GM23338 (cell line): Measurements from ENCODE around the gene MBNL1. TPM values are rescaled to one million over a fixed set of nuclear protein-coding genes. Genes with fewer than 3 reads are reported as not detected.

Experiments used
- ATAC-seq: fragments of 200-7000 bp; cut with Tn5 transposase; 3 replicates; pipeline ENCODE4 v1.9.1; 2020
- DNase-seq: peaks from one replicate; pipeline ENCODE4 v3.0.0-alpha.2; 2015; ENCODE audit warnings: low spot score
- H2AFZ ChIP-seq: fragments of 200-600 bp; sonication (generic); 2 replicates; pipeline ENCODE4 v1.8.0; 2016; ENCODE audit warnings: antibody characterized with exemption, mild to moderate bottlenecking, moderate library complexity
- H3F3A ChIP-seq: fragments of 200-600 bp; sonication (generic); replicated peaks from 2 replicates; pipeline ENCODE4 v1.8.0; 2017; ENCODE audit warnings: antibody characterized with exemption, mixed run types, low read depth
- H3K27ac ChIP-seq: fragments of 200-600 bp; sonication (generic); 2 replicates; pipeline ENCODE4 v1.6.1; 2016; ENCODE audit warnings: low read depth
- H3K27me3 ChIP-seq: fragments of 200-600 bp; sonication (generic); 2 replicates; pipeline ENCODE4 v1.8.0; 2016; ENCODE audit warnings: mild to moderate bottlenecking, mixed run types, moderate library complexity; ENCODE audit not compliant: insufficient read depth
- H3K36me3 ChIP-seq: fragments of 200-600 bp; sonication (generic); 2 replicates; pipeline ENCODE4 v1.8.0; 2016; ENCODE audit warnings: mild to moderate bottlenecking; ENCODE audit not compliant: insufficient read depth
- H3K4me1 ChIP-seq: fragments of 200-600 bp; sonication (generic); 2 replicates; pipeline ENCODE4 v1.8.0; 2016; ENCODE audit warnings: mild to moderate bottlenecking, moderate library complexity; ENCODE audit not compliant: insufficient read depth
- H3K4me2 ChIP-seq: fragments of 200-600 bp; sonication (generic); 2 replicates; pipeline ENCODE4 v1.7.1; 2017; ENCODE audit warnings: mixed run types
- H3K4me3 ChIP-seq: fragments of 200-600 bp; sonication (generic); 2 replicates; pipeline ENCODE4 v1.6.1; 2016; ENCODE audit warnings: mixed run types
- H3K79me2 ChIP-seq: fragments of 200-600 bp; sonication (generic); replicated peaks from 2 replicates; pipeline ENCODE4 v1.8.0; 2017; ENCODE audit warnings: mild to moderate bottlenecking; ENCODE audit not compliant: insufficient read depth
- H3K9me2 ChIP-seq: fragments of 200-600 bp; sonication (generic); 2 replicates; pipeline ENCODE4 v1.8.0; 2017; ENCODE audit not compliant: insufficient read depth
- H4K20me1 ChIP-seq: fragments of 200-600 bp; sonication (generic); replicated peaks from 2 replicates; pipeline ENCODE4 v1.8.0; 2017; ENCODE audit warnings: mild to moderate bottlenecking; ENCODE audit not compliant: insufficient read depth
- H3K27ac Mint-ChIP-seq: 2 replicates; pipeline ENCODE4 v1.8.0; 2020; ENCODE audit warnings: inconsistent platforms, mild to moderate bottlenecking, moderate library complexity, mixed read lengths
- H3K27me3 Mint-ChIP-seq: 3 replicates; pipeline ENCODE4 v1.8.0; 2022; ENCODE audit warnings: low read depth, mild to moderate bottlenecking, moderate library complexity, mixed read lengths, inconsistent platforms; ENCODE audit not compliant: insufficient read depth, poor library complexity
- H3K36me3 Mint-ChIP-seq: 3 replicates; pipeline ENCODE4 v1.8.0; 2021; ENCODE audit warnings: low read depth, mild to moderate bottlenecking, inconsistent platforms, moderate library complexity, mixed read lengths
- H3K4me1 Mint-ChIP-seq: 3 replicates; pipeline ENCODE4 v1.8.0; 2020; ENCODE audit warnings: mild to moderate bottlenecking, inconsistent platforms, mixed read lengths
- H3K4me3 Mint-ChIP-seq: 3 replicates; pipeline ENCODE4 v1.8.0; 2021; ENCODE audit warnings: moderate library complexity, mild to moderate bottlenecking, inconsistent platforms, mixed read lengths
- H3K9me3 Mint-ChIP-seq: 3 replicates; pipeline ENCODE4 v1.8.0; 2020; ENCODE audit warnings: moderate library complexity, mild to moderate bottlenecking, inconsistent platforms, mixed read lengths
- CREB1 ChIP-seq: fragments of 250-450 bp; sonication (Bioruptor Pico); IDR thresholded peaks from 2 replicates; pipeline ENCODE4 v1.5.0; 2020; ENCODE audit warnings: low read depth, mild to moderate bottlenecking, moderate library complexity
- CTCF ChIP-seq, 2 experiments: fragments of 200-600 bp in 1 of 2; sonication (generic) in 1 of 2; conservative IDR thresholded peaks; 2 replicates each; pipeline versions ENCODE4 v1.5.1 to v1.6.1; 2016 to 2017; ENCODE audit warnings: antibody characterized with exemption in 2 of 2, low read depth in 2 of 2, mild to moderate bottlenecking in 2 of 2, moderate library complexity in 1 of 2
- EZH2phosphoT487 ChIP-seq: fragments of 200-600 bp; sonication (generic); IDR thresholded peaks from one replicate; pipeline ENCODE4 v1.8.1; 2018; ENCODE audit warnings: antibody characterized with exemption; ENCODE audit not compliant: unreplicated experiment
- NANOG ChIP-seq: IDR thresholded peaks from 2 replicates; pipeline ENCODE4 v1.6.1; 2016; ENCODE audit warnings: antibody characterized with exemption, borderline replicate concordance
- STAT1 ChIP-seq: IDR thresholded peaks from one replicate; pipeline ENCODE4 v1.6.1; 2016; ENCODE audit warnings: antibody characterized with exemption; ENCODE audit not compliant: unreplicated experiment
- ZNF114 ChIP-seq: fragments of 250-450 bp; sonication (Bioruptor Pico); IDR thresholded peaks from 2 replicates; pipeline ENCODE4 v1.5.0; 2020; ENCODE audit warnings: mild to moderate bottlenecking, moderate library complexity
- ZNF331 ChIP-seq: fragments of 250-450 bp; sonication (Bioruptor Pico); IDR thresholded peaks from 2 replicates; pipeline ENCODE4 v1.5.0; 2020; ENCODE audit warnings: low read depth, mild to moderate bottlenecking, moderate library complexity
- polyA plus RNA-seq: library from polyadenylated mRNA; unstranded; fragments of >200 nt; fragmentation: Nextera tagmentation; extraction: Ambion mirVana; gene quantifications from 2 replicates; pipeline ENCODE4 v1.2.1, GENCODE V29; 2016
- total RNA-seq: library from RNA; depleted of rRNA; stranded (reverse); fragments of >200 nt; shearing (Covaris generic); gene quantifications from 2 replicates; pipeline ENCODE4 v1.2.3, GENCODE V29; 2014
- TF ChIP-seq, protein P1 (sequence below): IDR thresholded peaks from 2 replicates; pipeline ENCODE4 v1.6.1; 2016; ENCODE audit warnings: antibody characterized with exemption
- TF ChIP-seq, protein P2 (sequence below): IDR thresholded peaks from one replicate; pipeline ENCODE4 v1.6.1; 2018; ENCODE audit warnings: antibody characterized with exemption; ENCODE audit not compliant: unreplicated experiment

The MBNL1 gene
- total and polyA plus RNA-seq, 2 experiments from 2014 or later = 9.4 to 23.2 TPM

DNA sequence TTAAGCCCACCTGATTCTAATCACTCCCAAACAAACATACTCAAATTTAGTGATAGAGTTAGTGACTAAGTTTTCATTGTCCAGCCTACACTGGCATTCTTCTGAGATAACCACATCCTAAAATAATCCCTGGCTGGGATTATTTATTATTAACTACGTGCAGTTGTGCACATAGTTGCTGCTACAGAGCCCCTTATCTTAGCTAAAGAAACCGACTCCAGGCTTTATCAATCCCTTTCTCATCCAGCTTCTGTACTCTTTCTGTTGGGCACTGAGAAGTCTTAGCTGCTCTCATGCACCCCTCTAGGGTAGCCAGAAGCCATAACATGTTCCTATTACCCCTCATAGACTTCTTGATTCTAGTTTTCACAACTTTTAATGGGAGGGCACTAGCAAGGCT is 208.7 kb downstream of the MBNL1 start:
- Histone ChIP-seq H3F3A (no peaks in the 10 kb centered on the region), H3K4me1 (no peaks in the 10 kb centered on the region), H3K79me2 (no peaks in the 10 kb centered on the region), H3K27ac (no peak overlapping the region), H3K4me2 (no peak overlapping the region), H2AFZ (no peak overlapping the region), H4K20me1 (no peaks in the 10 kb centered on the region), H3K27me3 (no peaks in the 10 kb centered on the region), H3K36me3 (no peaks in the 10 kb centered on the region), H3K9me2 (no peaks in the 10 kb centered on the region), H3K4me3 (no peak overlapping the region)
- ATAC-seq (no peak), DNase-seq (no peak)
- H3K27ac Mint-ChIP-seq = no peak overlapping the region
- H3K9me3 Mint-ChIP-seq = peaks cover 12% of the 10 kb centered on the region
- H3K4me1 Mint-ChIP-seq = no peaks in the 10 kb centered on the region
- no peaks in the 10 kb centered on the region for H3K27me3 Mint-ChIP-seq
- no peak overlapping the region for H3K4me3 Mint-ChIP-seq
- peaks cover 9% of the 10 kb centered on the region; the same call in 2 of the 3 replicates for H3K36me3 Mint-ChIP-seq
- TF ChIP-seq NANOG (no peak), EZH2phosphoT487 (no peak), ZNF114 (CRISPR knock-in tag) (no peak), STAT1 (no peak), CREB1 (CRISPR knock-in tag) (no peak), ZNF331 (CRISPR knock-in tag) (no peak), CTCF (conservative IDR thresholded peaks at IDR 0.05; ENCODE audit: low read depth in 2 of 2) (no peak)
- TF ChIP-seq, protein P1, sequence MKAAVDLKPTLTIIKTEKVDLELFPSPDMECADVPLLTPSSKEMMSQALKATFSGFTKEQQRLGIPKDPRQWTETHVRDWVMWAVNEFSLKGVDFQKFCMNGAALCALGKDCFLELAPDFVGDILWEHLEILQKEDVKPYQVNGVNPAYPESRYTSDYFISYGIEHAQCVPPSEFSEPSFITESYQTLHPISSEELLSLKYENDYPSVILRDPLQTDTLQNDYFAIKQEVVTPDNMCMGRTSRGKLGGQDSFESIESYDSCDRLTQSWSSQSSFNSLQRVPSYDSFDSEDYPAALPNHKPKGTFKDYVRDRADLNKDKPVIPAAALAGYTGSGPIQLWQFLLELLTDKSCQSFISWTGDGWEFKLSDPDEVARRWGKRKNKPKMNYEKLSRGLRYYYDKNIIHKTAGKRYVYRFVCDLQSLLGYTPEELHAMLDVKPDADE = no peak
- TF ChIP-seq, protein P2, sequence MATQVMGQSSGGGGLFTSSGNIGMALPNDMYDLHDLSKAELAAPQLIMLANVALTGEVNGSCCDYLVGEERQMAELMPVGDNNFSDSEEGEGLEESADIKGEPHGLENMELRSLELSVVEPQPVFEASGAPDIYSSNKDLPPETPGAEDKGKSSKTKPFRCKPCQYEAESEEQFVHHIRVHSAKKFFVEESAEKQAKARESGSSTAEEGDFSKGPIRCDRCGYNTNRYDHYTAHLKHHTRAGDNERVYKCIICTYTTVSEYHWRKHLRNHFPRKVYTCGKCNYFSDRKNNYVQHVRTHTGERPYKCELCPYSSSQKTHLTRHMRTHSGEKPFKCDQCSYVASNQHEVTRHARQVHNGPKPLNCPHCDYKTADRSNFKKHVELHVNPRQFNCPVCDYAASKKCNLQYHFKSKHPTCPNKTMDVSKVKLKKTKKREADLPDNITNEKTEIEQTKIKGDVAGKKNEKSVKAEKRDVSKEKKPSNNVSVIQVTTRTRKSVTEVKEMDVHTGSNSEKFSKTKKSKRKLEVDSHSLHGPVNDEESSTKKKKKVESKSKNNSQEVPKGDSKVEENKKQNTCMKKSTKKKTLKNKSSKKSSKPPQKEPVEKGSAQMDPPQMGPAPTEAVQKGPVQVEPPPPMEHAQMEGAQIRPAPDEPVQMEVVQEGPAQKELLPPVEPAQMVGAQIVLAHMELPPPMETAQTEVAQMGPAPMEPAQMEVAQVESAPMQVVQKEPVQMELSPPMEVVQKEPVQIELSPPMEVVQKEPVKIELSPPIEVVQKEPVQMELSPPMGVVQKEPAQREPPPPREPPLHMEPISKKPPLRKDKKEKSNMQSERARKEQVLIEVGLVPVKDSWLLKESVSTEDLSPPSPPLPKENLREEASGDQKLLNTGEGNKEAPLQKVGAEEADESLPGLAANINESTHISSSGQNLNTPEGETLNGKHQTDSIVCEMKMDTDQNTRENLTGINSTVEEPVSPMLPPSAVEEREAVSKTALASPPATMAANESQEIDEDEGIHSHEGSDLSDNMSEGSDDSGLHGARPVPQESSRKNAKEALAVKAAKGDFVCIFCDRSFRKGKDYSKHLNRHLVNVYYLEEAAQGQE = no peak
